OCI-LY1 (cell line): ENCODE results near the gene MSANTD4.

Experiments used
- EZH2 ChIP-seq: fragments of 200-600 bp; sonication (generic), shearing (Covaris generic); IDR thresholded peaks from 2 replicates; pipeline ENCODE4 v1.8.0; 2017; ENCODE audit warnings: borderline replicate concordance, mixed run types, mild to moderate bottlenecking, antibody characterized with exemption, low read length, moderate library complexity, mixed read lengths
- TF ChIP-seq, protein P1 (sequence below): fragments of 200-600 bp; sonication (generic), shearing (Covaris generic); IDR thresholded peaks from 2 replicates; pipeline ENCODE4 v1.5.1; 2017; ENCODE audit warnings: mild to moderate bottlenecking, antibody characterized with exemption, low read length, moderate library complexity, mixed read lengths

DNA sequence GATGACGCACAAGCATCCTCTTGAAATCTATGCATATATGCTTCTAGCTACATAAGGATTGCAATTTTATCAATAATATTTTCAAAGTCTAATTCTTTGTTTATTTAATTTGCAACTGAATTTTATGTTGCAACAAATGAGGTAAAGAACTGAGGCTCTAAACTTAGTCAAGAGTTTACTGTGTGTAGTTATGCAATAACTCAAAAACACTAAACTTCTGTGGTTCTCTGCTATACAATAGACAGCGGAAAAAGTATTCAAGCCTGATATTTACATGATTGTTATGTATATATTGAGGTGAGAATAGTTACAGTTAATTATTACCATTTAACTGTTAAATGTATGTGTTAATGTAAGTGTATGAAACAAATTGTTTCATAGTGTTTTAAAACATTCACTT, 32.9 kb downstream of the MSANTD4 start:
- TF ChIP-seq, protein P1, sequence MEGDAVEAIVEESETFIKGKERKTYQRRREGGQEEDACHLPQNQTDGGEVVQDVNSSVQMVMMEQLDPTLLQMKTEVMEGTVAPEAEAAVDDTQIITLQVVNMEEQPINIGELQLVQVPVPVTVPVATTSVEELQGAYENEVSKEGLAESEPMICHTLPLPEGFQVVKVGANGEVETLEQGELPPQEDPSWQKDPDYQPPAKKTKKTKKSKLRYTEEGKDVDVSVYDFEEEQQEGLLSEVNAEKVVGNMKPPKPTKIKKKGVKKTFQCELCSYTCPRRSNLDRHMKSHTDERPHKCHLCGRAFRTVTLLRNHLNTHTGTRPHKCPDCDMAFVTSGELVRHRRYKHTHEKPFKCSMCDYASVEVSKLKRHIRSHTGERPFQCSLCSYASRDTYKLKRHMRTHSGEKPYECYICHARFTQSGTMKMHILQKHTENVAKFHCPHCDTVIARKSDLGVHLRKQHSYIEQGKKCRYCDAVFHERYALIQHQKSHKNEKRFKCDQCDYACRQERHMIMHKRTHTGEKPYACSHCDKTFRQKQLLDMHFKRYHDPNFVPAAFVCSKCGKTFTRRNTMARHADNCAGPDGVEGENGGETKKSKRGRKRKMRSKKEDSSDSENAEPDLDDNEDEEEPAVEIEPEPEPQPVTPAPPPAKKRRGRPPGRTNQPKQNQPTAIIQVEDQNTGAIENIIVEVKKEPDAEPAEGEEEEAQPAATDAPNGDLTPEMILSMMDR: no peak
- TF ChIP-seq EZH2: no peak
